Common myeloid progenitor, CD34-positive (primary cell): ENCODE measurements around the gene MORC3.
"Not testable (repeated sequence)": the region's sequence is repeated elsewhere in the genome, so short reads cannot be mapped to it uniquely, and the experiment has no call there.

ENCODE experiments used
- CTCF ChIA-PET: fragments of 350-600 bp; sonication (Branson Sonifier 250); formaldehyde crosslinking; loops from one replicate; lab custom pipeline; 2021; ENCODE audit warnings: antibody characterized with exemption; lab: Charles Lee
- POLR2A ChIA-PET: fragments of 350-600 bp; sonication (Branson Sonifier 250); formaldehyde crosslinking; loops from one replicate; lab custom pipeline; 2021; ENCODE audit warnings: antibody characterized with exemption; lab: Charles Lee
- DNase-seq, 3 donors: peaks; one replicate each; pipeline versions ENCODE4 v3.0.0 to v3.0.0-alpha.2; 2013
- H3K27ac ChIP-seq, 2 experiments: 1 replicate in 1 of 2; 2 replicates in 1 of 2; pipeline ENCODE4 v1.7.0; 2013; ENCODE audit warnings: inconsistent platforms in 2 of 2, low read length in 2 of 2, mild to moderate bottlenecking in 2 of 2, low read depth in 1 of 2, moderate library complexity in 1 of 2; ENCODE audit not compliant: severe bottlenecking in 2 of 2, insufficient read depth in 1 of 2, poor library complexity in 1 of 2
- H3K27me3 ChIP-seq, 5 experiments: replicated peaks in 2 of 5; 1 replicate in 3 of 5; 2 replicates in 2 of 5; pipeline versions ENCODE4 v1.6.1 to v1.7.0; 2013; ENCODE audit warnings: low read length in 4 of 5, mild to moderate bottlenecking in 2 of 5, moderate library complexity in 2 of 5, inconsistent platforms in 1 of 5; ENCODE audit not compliant: insufficient read depth in 5 of 5, control insufficient read depth in 4 of 5
- H3K36me3 ChIP-seq, 4 experiments: 1 replicate in 2 of 4; 2 replicates in 2 of 4; pipeline versions ENCODE4 v1.6.1 to v1.7.0; 2013; ENCODE audit warnings: low read length in 3 of 4, control low read depth in 1 of 4, mild to moderate bottlenecking in 1 of 4; ENCODE audit not compliant: control insufficient read depth in 4 of 4, insufficient read depth in 4 of 4
- H3K4me1 ChIP-seq, 4 experiments: 1 replicate in 3 of 4; 2 replicates in 1 of 4; pipeline versions ENCODE4 v1.6.1 to v1.7.1; 2013; ENCODE audit warnings: low read length in 3 of 4, mild to moderate bottlenecking in 3 of 4, control low read depth in 1 of 4, inconsistent platforms in 1 of 4, moderate library complexity in 1 of 4; ENCODE audit not compliant: control insufficient read depth in 4 of 4, insufficient read depth in 4 of 4; ENCODE audit errors: control extremely low read depth in 1 of 4
- H3K4me3 ChIP-seq, 7 experiments: 1 replicate in 4 of 7; 2 replicates in 3 of 7; pipeline versions ENCODE4 v1.5.1 to v1.7.0; 2013; ENCODE audit warnings: mild to moderate bottlenecking in 7 of 7, low read length in 6 of 7, moderate library complexity in 6 of 7, inconsistent platforms in 2 of 7, low read depth in 2 of 7, control low read depth in 1 of 7; ENCODE audit not compliant: insufficient read depth in 4 of 7, control insufficient read depth in 1 of 7; ENCODE audit errors: extremely low read depth in 1 of 7
- H3K9me3 ChIP-seq, 5 experiments: 1 replicate in 4 of 5; 2 replicates in 1 of 5; pipeline versions ENCODE4 v1.6.1 to v1.7.1; 2013; ENCODE audit warnings: low read length in 4 of 5, mild to moderate bottlenecking in 2 of 5, inconsistent platforms in 1 of 5, low read depth in 1 of 5, moderate library complexity in 1 of 5; ENCODE audit not compliant: control insufficient read depth in 4 of 5, insufficient read depth in 2 of 5; ENCODE audit errors: control extremely low read depth in 1 of 5
- WGBS: methylation state at CpG from one replicate; pipeline ENCODE4 v1.1.5; 2013; ENCODE audit not compliant: insufficient coverage; 5-methylcytosine and 5-hydroxymethylcytosine counted together

Gene MORC3

DNA sequence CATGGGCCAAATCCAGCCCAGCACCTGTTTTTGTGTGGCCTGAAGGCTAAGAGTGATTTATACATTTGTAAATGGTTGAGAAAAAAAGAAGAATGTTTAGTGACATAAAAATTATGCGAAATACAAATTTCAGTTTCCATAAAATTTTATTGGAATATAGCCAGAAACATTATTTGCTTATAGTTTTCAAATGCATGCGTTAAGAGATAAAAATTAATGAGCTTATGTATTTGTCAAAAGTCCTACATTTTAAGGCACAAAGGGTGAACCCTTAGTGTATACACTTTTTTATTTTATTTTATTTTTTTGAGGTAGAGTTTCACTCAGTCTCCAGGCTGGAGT, 2.1 kb downstream of the MORC3 start:
- peak overlapping the region in 6 of 7 experiments; percentile 83 to 99 (median 94) for H3K4me3 ChIP-seq
- peaks cover 21 to 32% (median 21%) of the 10 kb centered on the region in 4 experiments for H3K4me1 ChIP-seq
- ChIA-PET POLR2A (no interaction called here), CTCF (interaction anchor here (0.7 to 2.6 kb wide), 9 partner anchors 11 to 1576 kb away, joined by 3 to 6 read pairs (median 3); no protein-coding TSS in a partner anchor)
- H3K9me3 ChIP-seq = no peaks in the 10 kb centered on the region
- peak overlapping the region; percentile 77 to 92 for H3K27ac ChIP-seq
- no CpG with 5 or more reads among the region's 2 CpGs for WGBS
- H3K27me3 ChIP-seq = no peaks in the 10 kb centered on the region
- peaks cover 2 to 12% (median 6%) of the 10 kb centered on the region in 4 experiments for H3K36me3 ChIP-seq
- DNase-seq = no peak

DNA sequence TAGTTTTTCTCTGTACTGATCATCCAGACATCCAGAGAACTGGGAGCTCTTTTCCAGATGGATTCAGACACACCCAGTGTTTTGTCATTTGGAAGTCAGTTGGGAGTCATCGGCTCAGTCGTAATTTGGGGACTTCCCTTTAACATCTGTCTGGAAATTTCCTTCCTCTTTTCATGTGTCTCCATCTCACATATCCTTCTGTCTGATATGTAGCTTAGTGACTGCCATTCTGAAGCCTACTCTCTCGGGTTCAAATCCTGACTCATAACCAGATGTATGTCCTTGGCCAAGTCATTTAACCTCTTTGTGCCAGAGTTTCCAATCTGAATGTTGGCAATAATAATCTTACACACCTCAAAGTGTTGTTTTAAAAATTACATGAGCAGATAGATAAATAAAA, 3.0 kb downstream of the MORC3 start:
- H3K4me1 ChIP-seq = peaks cover 21 to 32% (median 22%) of the 10 kb centered on the region in 4 experiments
- peak overlapping the region in 1 of 7 experiments; percentile 30 for H3K4me3 ChIP-seq
- H3K27ac ChIP-seq = peak overlapping the region; percentile 30 to 92

GRCh38 chr21:36325373-36326010, 5.5 kb downstream of the MORC3 start:
- Histone ChIP-seq H3K27ac (no peak overlapping the region), H3K4me3 (no peak overlapping the region), H3K4me1 (peaks cover 21 to 39% (median 29%) of the 10 kb centered on the region in 4 experiments), H3K9me3 (no peaks in the 10 kb centered on the region), H3K27me3 (no peaks in the 10 kb centered on the region), H3K36me3 (peaks cover 2 to 12% (median 6%) of the 10 kb centered on the region in 4 experiments)
- ChIA-PET POLR2A (no interaction called here), CTCF (no interaction called here)
- WGBS = 100% methylated on average over 2 of the region's 8 CpGs
- DNase-seq = no peak

More for the DNA sequence above, 3.0 kb downstream of the MORC3 start:
- ChIA-PET CTCF (interaction anchor here (0.9 to 2.6 kb wide), 6 partner anchors 10 to 181 kb away, joined by 3 to 6 read pairs (median 4); no protein-coding TSS in a partner anchor), POLR2A (interaction anchor here (0.7 kb wide), 1 partner anchor 25 kb away, joined by 3 read pairs; no protein-coding TSS in a partner anchor)
- DNase-seq = peak in 2 of 3 donors; percentile 82 to 87
- Histone ChIP-seq H3K27me3 (no peaks in the 10 kb centered on the region), H3K36me3 (peaks cover 2 to 12% (median 6%) of the 10 kb centered on the region in 4 experiments), H3K9me3 (no peaks in the 10 kb centered on the region)
- 20% methylated on average over 2 of the region's 3 CpGs for WGBS

- H3K4me3 ChIP-seq = no peak overlapping the region
- ChIA-PET POLR2A (interaction anchor here (0.6 to 0.7 kb wide), 2 partner anchors 123 to 149 kb away, joined by 3 read pairs; no protein-coding TSS in a partner anchor), CTCF (interaction anchor here (1.0 to 3.5 kb wide), 6 partner anchors 41 to 192 kb away, joined by 3 to 12 read pairs (median 4); no protein-coding TSS in a partner anchor)
- 17% methylated on average over 1 of the region's 2 CpGs for WGBS
- H3K36me3 ChIP-seq = peaks cover 0 to 16% (median 7%) of the 10 kb centered on the region in 4 experiments
- H3K27ac ChIP-seq = no peak overlapping the region
- no peaks in the 10 kb centered on the region for H3K27me3 ChIP-seq
- H3K4me1 ChIP-seq = peaks cover 0 to 17% (median 9%) of the 10 kb centered on the region in 4 experiments
- DNase-seq = peak in 2 of 3 donors; percentile 73 to 75
- no peaks in the 10 kb centered on the region for H3K9me3 ChIP-seq
Measured at GRCh38 chr21:36330904-36331303, 10.9 kb downstream of the MORC3 start.

DNA sequence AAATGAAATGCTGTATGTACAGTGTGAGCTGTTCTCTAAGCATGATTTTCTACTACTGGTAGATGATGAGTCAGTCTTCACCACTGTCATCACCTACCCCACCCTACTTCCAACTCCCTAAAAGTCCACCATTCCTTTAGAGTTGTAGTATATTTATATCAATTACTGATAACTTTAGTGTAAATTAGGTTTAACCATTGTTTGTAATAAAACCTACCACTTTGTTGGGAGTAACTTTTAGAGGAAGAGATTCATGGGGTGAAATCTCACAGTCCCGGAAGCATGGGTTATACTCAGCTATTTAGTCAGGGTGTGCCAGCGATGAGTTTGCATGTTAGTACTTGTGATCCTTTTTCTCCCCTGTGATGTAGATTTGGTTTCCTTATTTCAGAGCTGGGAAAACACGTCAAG, 17.1 kb downstream of the MORC3 start:
- CTCF ChIA-PET = interaction anchor here (1.1 to 2.1 kb wide), 6 partner anchors 11 to 200 kb away, joined by 3 to 6 read pairs (median 4); no protein-coding TSS in a partner anchor
- Histone ChIP-seq H3K9me3 (no peaks in the 10 kb centered on the region), H3K27ac (no peak overlapping the region), H3K4me1 (peaks cover 0 to 4% (median 1%) of the 10 kb centered on the region in 4 experiments), H3K36me3 (peaks cover 23 to 69% (median 43%) of the 10 kb centered on the region in 4 experiments), H3K4me3 (no peak overlapping the region), H3K27me3 (no peaks in the 10 kb centered on the region)
- POLR2A ChIA-PET = no interaction called here
- WGBS = 58% methylated on average over 2 of the region's 3 CpGs
- DNase-seq = peak in 2 of 3 donors; percentile 18 to 48

- Histone ChIP-seq H3K36me3 (peaks cover 23 to 78% (median 51%) of the 10 kb centered on the region in 4 experiments), H3K27me3 (no peaks in the 10 kb centered on the region), H3K4me1 (no peaks in the 10 kb centered on the region), H3K27ac (no peak overlapping the region), H3K9me3 (no peaks in the 10 kb centered on the region), H3K4me3 (no peak overlapping the region)
- WGBS = 100% methylated on average over 8 of the region's 10 CpGs
- no peak for DNase-seq
- CTCF ChIA-PET = no interaction called here
- POLR2A ChIA-PET = no interaction called here
Measured at GRCh38 chr21:36338975-36339374, 19.0 kb downstream of the MORC3 start.

DNA sequence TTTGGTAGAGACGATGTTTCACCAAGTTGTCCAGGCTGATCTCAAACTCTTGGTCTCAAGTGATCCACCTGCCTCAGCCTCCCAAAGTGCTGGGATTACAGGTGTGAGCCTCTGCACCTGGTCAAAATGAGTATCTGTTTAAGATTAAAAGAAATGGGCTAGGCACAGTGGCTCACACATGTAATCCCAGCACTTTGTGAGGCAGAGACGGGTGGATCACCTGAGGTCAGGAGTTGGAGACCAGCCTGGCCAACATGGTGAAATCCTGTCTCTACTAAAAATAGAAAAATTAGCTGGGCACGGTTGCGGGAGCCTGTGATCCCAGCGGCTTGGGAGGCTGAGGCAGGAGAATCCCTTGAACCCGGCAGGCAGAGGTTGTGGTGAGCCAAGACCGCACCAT, 22.6 kb downstream of the MORC3 start:
- H3K4me3 ChIP-seq, H3K9me3 ChIP-seq, H3K27ac ChIP-seq, POLR2A ChIA-PET, DNase-seq, CTCF ChIA-PET, H3K4me1 ChIP-seq, H3K27me3 ChIP-seq: not testable (repeated sequence)
- H3K36me3 ChIP-seq = peaks cover 27 to 88% (median 62%) of the 10 kb centered on the region in 4 experiments
- WGBS = 98% methylated on average over 5 of the region's 7 CpGs
